WTC11 (cell line): ENCODE measurements around the gene SHQ1.

Source experiments
- ATF2 ChIP-seq: sonication (generic); formaldehyde crosslinking; IDR thresholded peaks from 2 replicates; pipeline ENCODE4 v1.8.1; 2022; ENCODE audit warnings: low read depth, missing genetic modification reagents, borderline replicate concordance
- CTCF ChIP-seq: fragments of 200-600 bp; IDR thresholded peaks from 2 replicates; pipeline ENCODE4 v1.8.0; 2022; ENCODE audit warnings: antibody characterized with exemption
- EMX1 ChIP-seq: fragments of 250-450 bp; sonication (Bioruptor Pico); IDR thresholded peaks from 2 replicates; pipeline ENCODE4 v1.8.0; 2021; ENCODE audit warnings: mild to moderate bottlenecking
- HMGXB4 ChIP-seq: sonication (generic); formaldehyde crosslinking; IDR thresholded peaks from 2 replicates; pipeline ENCODE4 v1.8.1; 2023; ENCODE audit warnings: mild to moderate bottlenecking, moderate library complexity, missing genetic modification reagents
- KAT7 ChIP-seq: sonication (generic); formaldehyde crosslinking; IDR thresholded peaks from 2 replicates; pipeline ENCODE4 v1.8.1; 2023; ENCODE audit warnings: missing genetic modification reagents, mild to moderate bottlenecking, borderline replicate concordance
- MYBL2 ChIP-seq: sonication (generic); formaldehyde crosslinking; IDR thresholded peaks from 2 replicates; pipeline ENCODE4 v1.8.1; 2023; ENCODE audit warnings: mild to moderate bottlenecking, moderate library complexity, missing genetic modification reagents
- NR1H2 ChIP-seq: sonication (generic); formaldehyde crosslinking; IDR thresholded peaks from 2 replicates; pipeline ENCODE4 v1.9.0; 2021; ENCODE audit warnings: mild to moderate bottlenecking, moderate library complexity, missing genetic modification reagents
- NR2C2 ChIP-seq: sonication (generic); formaldehyde crosslinking; IDR thresholded peaks from 2 replicates; pipeline ENCODE4 v1.8.0; 2022; ENCODE audit warnings: mild to moderate bottlenecking, missing genetic modification reagents
- USF2 ChIP-seq: sonication (generic); formaldehyde crosslinking; IDR thresholded peaks from 2 replicates; pipeline ENCODE4 v1.8.1; 2023; ENCODE audit warnings: mild to moderate bottlenecking, missing genetic modification reagents, moderate library complexity
- ZBTB43 ChIP-seq: sonication (generic); formaldehyde crosslinking; IDR thresholded peaks from 2 replicates; pipeline ENCODE4 v1.8.1; 2023; ENCODE audit warnings: mild to moderate bottlenecking, missing genetic modification reagents
- ZNF121 ChIP-seq: sonication (generic); formaldehyde crosslinking; IDR thresholded peaks from 2 replicates; pipeline ENCODE4 v1.8.0; 2023; ENCODE audit warnings: missing genetic modification reagents

GRCh38 chr3:72794079-72794478 is 54.2 kb downstream of the SHQ1 start:
- no peak for TF ChIP-seq ATF2 (CRISPR knock-in tag)
- no peak for TF ChIP-seq NR2C2 (CRISPR knock-in tag)
- no peak for TF ChIP-seq CTCF
- TF ChIP-seq NR1H2 (CRISPR knock-in tag): no peak
- no peak for TF ChIP-seq HMGXB4 (CRISPR knock-in tag)
- no peak for TF ChIP-seq ZBTB43 (CRISPR knock-in tag)
- no peak for TF ChIP-seq USF2 (CRISPR knock-in tag)
- TF ChIP-seq KAT7: no peak
- TF ChIP-seq MYBL2: no peak
- TF ChIP-seq ZNF121 (CRISPR knock-in tag): no peak
- TF ChIP-seq EMX1 (CRISPR knock-in tag): no peak
